Measurements from ENCODE around the gene IL17RC.
A peak's percentile ranks its signal among the peaks of the same experiment; 100 is the strongest.

IL17RC gene

DNA sequence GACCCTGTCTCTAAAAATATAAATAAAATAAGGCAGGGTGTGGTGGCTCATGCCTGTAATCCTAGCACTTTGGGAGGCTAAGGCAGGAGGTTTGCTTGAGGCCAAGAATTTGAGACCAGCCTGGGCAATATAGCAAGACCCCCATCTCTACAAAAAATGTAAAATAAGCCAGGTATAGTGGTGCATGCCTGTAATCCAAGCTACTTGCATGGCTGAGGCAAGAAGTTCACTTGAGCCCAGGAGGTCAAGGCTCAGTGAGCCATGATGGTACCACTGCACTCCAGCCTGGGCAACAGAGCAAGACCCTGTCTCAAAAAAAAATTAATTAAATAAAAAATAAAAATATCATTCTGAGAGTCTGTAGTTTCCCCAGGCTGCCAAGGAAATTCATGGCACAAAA, 30.6 kb upstream of the IL17RC start:
- no peaks in the 10 kb centered on the region for H3K9me3 ChIP-seq (ENCODE audit: insufficient read depth, low read length, severe bottlenecking)
- no peaks in the 10 kb centered on the region for H3K27me3 ChIP-seq (ENCODE audit: insufficient read depth, low read length, poor library complexity)
- peaks cover 9% of the 10 kb centered on the region for H3K4me1 ChIP-seq (ENCODE audit: insufficient read depth, low read length)
- peaks cover 9% of the 10 kb centered on the region for H3K79me2 ChIP-seq (ENCODE audit: insufficient read depth, low read length)
- H3K9ac ChIP-seq (ENCODE audit: low read depth, low read length), result no peak overlapping the region
- TF ChIP-seq EZH2 (IDR thresholded peaks at IDR 0.05; ENCODE audit: borderline replicate concordance, low read depth, low read length, severe bottlenecking), result no peak
- TF ChIP-seq, protein P1, sequence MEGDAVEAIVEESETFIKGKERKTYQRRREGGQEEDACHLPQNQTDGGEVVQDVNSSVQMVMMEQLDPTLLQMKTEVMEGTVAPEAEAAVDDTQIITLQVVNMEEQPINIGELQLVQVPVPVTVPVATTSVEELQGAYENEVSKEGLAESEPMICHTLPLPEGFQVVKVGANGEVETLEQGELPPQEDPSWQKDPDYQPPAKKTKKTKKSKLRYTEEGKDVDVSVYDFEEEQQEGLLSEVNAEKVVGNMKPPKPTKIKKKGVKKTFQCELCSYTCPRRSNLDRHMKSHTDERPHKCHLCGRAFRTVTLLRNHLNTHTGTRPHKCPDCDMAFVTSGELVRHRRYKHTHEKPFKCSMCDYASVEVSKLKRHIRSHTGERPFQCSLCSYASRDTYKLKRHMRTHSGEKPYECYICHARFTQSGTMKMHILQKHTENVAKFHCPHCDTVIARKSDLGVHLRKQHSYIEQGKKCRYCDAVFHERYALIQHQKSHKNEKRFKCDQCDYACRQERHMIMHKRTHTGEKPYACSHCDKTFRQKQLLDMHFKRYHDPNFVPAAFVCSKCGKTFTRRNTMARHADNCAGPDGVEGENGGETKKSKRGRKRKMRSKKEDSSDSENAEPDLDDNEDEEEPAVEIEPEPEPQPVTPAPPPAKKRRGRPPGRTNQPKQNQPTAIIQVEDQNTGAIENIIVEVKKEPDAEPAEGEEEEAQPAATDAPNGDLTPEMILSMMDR (IDR thresholded peaks at IDR 0.05; ENCODE audit: borderline replicate concordance, extremely low read depth, low read length, poor library complexity, severe bottlenecking), result no peak
- no peaks in the 10 kb centered on the region for H4K20me1 ChIP-seq (ENCODE audit: insufficient read depth, low read length)
- no peak for ATAC-seq (ENCODE audit: insufficient read depth, low read depth)
- H3K36me3 ChIP-seq (ENCODE audit: insufficient read depth, low read length), result peaks cover 4% of the 10 kb centered on the region; the same call in 1 of the 2 replicates
- H3K27ac ChIP-seq (ENCODE audit: low read length), result no peak overlapping the region
- no peak overlapping the region for H2AFZ ChIP-seq (ENCODE audit: low read depth, low read length)
- no peak overlapping the region for H3K4me3 ChIP-seq (ENCODE audit: low read depth in 1 of 2, low read length in 2 of 2)
- no peak overlapping the region for H3K4me2 ChIP-seq (ENCODE audit: insufficient read depth, low read length)
- DNase-seq, result no peak

DNA sequence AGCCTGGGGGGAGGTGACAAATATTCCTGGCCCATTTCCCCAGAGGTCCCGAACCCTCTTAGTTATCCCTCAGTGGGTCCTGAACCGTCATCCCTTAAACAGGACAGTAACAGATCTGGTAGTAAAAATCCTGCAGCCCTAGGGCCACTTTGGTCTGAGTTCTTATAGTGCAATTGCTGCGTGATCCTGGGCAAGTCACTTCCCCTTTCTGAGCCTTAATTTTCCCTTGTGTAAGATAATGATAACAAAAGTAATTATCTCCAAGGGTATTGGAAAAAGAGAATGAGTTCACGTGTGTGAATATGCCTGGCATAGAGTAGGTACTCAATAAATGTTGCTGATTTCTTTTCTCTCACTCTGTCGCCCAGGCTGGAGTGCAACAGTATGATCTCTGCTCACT, 29.4 kb upstream of the IL17RC start:
- peaks cover 19% of the 10 kb centered on the region for H3K4me1 ChIP-seq (ENCODE audit: insufficient read depth, low read length)
- no peak for TF ChIP-seq EZH2 (IDR thresholded peaks at IDR 0.05; ENCODE audit: borderline replicate concordance, low read depth, low read length, severe bottlenecking)
- TF ChIP-seq, protein P1 (IDR thresholded peaks at IDR 0.05; ENCODE audit: borderline replicate concordance, extremely low read depth, low read length, poor library complexity, severe bottlenecking), result no peak
- H3K9me3 ChIP-seq (ENCODE audit: insufficient read depth, low read length, severe bottlenecking), result no peaks in the 10 kb centered on the region
- no peak for DNase-seq
- H3K4me3 ChIP-seq (ENCODE audit: low read depth in 1 of 2, low read length in 2 of 2), result no peak overlapping the region
- ATAC-seq (ENCODE audit: insufficient read depth, low read depth), result no peak
- H3K9ac ChIP-seq (ENCODE audit: low read depth, low read length), result no peak overlapping the region
- H4K20me1 ChIP-seq (ENCODE audit: insufficient read depth, low read length), result peaks cover 5% of the 10 kb centered on the region; the same call in 1 of the 2 replicates
- H2AFZ ChIP-seq (ENCODE audit: low read depth, low read length), result no peak overlapping the region
- H3K27me3 ChIP-seq (ENCODE audit: insufficient read depth, low read length, poor library complexity), result no peaks in the 10 kb centered on the region
- H3K4me2 ChIP-seq (ENCODE audit: insufficient read depth, low read length), result no peak overlapping the region
- peaks cover 21% of the 10 kb centered on the region for H3K79me2 ChIP-seq (ENCODE audit: insufficient read depth, low read length)
- peaks cover 7% of the 10 kb centered on the region for H3K36me3 ChIP-seq (ENCODE audit: insufficient read depth, low read length)
- no peak overlapping the region for H3K27ac ChIP-seq (ENCODE audit: low read length)

DNA sequence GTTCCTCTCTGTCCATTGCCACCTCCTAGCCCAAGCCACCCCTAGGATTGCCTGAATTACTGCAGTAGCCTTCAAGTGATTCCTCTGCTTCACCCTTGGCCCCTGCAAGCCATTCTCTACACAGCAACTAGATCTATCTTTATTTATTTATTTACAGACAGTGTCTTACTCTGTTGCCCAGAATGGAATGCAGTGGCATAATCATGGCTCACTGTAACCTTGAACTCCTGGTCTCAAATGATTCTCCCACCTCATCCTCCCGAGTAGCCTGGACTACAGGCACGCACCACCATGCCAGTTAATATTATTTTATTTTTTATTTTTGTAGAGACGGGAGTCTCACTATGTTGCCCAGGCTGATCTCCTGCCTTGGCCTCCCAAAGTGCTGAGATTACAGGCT, 28.4 kb upstream of the IL17RC start:
- TF ChIP-seq, protein P1 (IDR thresholded peaks at IDR 0.05; ENCODE audit: borderline replicate concordance, extremely low read depth, low read length, poor library complexity, severe bottlenecking), result no peak
- TF ChIP-seq EZH2 (IDR thresholded peaks at IDR 0.05; ENCODE audit: borderline replicate concordance, low read depth, low read length, severe bottlenecking), result no peak
- H3K27ac ChIP-seq (ENCODE audit: low read length), result no peak overlapping the region
- no peak overlapping the region for H3K4me2 ChIP-seq (ENCODE audit: insufficient read depth, low read length)
- peaks cover 31% of the 10 kb centered on the region for H3K79me2 ChIP-seq (ENCODE audit: insufficient read depth, low read length)
- no peak for ATAC-seq (ENCODE audit: insufficient read depth, low read depth)
- peaks cover 26% of the 10 kb centered on the region for H3K4me1 ChIP-seq (ENCODE audit: insufficient read depth, low read length)
- no peaks in the 10 kb centered on the region for H3K27me3 ChIP-seq (ENCODE audit: insufficient read depth, low read length, poor library complexity)
- no peak overlapping the region for H3K4me3 ChIP-seq (ENCODE audit: low read depth in 1 of 2, low read length in 2 of 2)
- no peak overlapping the region for H3K9ac ChIP-seq (ENCODE audit: low read depth, low read length)
- peak overlapping the region; percentile 94; the same call in 1 of the 2 replicates for H2AFZ ChIP-seq (ENCODE audit: low read depth, low read length)
- no peaks in the 10 kb centered on the region for H3K9me3 ChIP-seq (ENCODE audit: insufficient read depth, low read length, severe bottlenecking)
- H4K20me1 ChIP-seq (ENCODE audit: insufficient read depth, low read length), result peaks cover 15% of the 10 kb centered on the region; the same call in 1 of the 2 replicates
- DNase-seq, result no peak
- H3K36me3 ChIP-seq (ENCODE audit: insufficient read depth, low read length), result peaks cover 17% of the 10 kb centered on the region

DNA sequence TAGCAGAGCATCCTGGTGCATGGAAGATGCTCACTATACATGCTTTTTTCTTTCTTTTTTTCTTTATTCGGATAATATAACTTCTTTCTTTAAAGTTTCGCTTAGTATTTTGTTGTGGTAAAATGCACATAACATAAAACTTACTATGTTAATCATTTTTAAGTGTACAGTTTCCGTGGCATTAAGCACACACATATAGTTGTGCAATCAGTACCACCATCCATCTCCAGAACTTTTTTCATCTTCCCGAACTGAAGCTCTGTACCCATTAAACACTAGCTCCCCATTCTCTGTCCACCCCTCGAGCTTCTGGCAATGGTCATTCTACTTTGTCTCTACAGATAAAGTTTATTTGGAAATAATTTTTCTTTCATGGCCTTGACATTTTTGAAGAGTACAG, 27.5 kb upstream of the IL17RC start:
- Histone ChIP-seq H3K27ac (ENCODE audit: low read length) (no peak overlapping the region), H2AFZ (ENCODE audit: low read depth, low read length) (peak overlapping the region; percentile 94), H3K9ac (ENCODE audit: low read depth, low read length) (no peak overlapping the region), H3K4me1 (ENCODE audit: insufficient read depth, low read length) (peaks cover 26% of the 10 kb centered on the region), H3K9me3 (ENCODE audit: insufficient read depth, low read length, severe bottlenecking) (no peaks in the 10 kb centered on the region), H3K79me2 (ENCODE audit: insufficient read depth, low read length) (peaks cover 31% of the 10 kb centered on the region), H3K4me2 (ENCODE audit: insufficient read depth, low read length) (no peak overlapping the region; the same call in 1 of the 2 replicates), H3K4me3 (ENCODE audit: low read depth in 1 of 2, low read length in 2 of 2) (no peak overlapping the region), H3K27me3 (ENCODE audit: insufficient read depth, low read length, poor library complexity) (no peaks in the 10 kb centered on the region), H3K36me3 (ENCODE audit: insufficient read depth, low read length) (peaks cover 22% of the 10 kb centered on the region), H4K20me1 (ENCODE audit: insufficient read depth, low read length) (peaks cover 18% of the 10 kb centered on the region; the same call in 1 of the 2 replicates)
- no peak for DNase-seq
- TF ChIP-seq, protein P1 (IDR thresholded peaks at IDR 0.05; ENCODE audit: borderline replicate concordance, extremely low read depth, low read length, poor library complexity, severe bottlenecking), result no peak
- TF ChIP-seq EZH2 (IDR thresholded peaks at IDR 0.05; ENCODE audit: borderline replicate concordance, low read depth, low read length, severe bottlenecking), result no peak
- no peak for ATAC-seq (ENCODE audit: insufficient read depth, low read depth)
